K562 (cell line): Measurements from ENCODE around the gene DDAH1. TPM values are rescaled to one million over a fixed set of nuclear protein-coding genes. Genes with fewer than 3 reads are reported as not detected.

Source experiments
- ATAC-seq: fragments of 200-7000 bp; cut with Tn5 transposase; 3 replicates; pipeline ENCODE4 v1.9.1; 2020; ENCODE audit warnings: moderate library complexity
- BruUV-seq: library from RNA; stranded (reverse); fragments of 400-500 nt; replicated peaks from 2 replicates; lab custom pipeline; 2021; lab: Mats Ljungman, UMichigan
- CTCF ChIA-PET: fragments of 300-600 bp; formaldehyde crosslinking; extraction: SDS; loops from one replicate; lab custom pipeline; 2021; ENCODE audit warnings: low intra/inter-chr PET ratio; lab: Yijun Ruan, JAX
- POLR2A ChIA-PET: fragments of 300-600, 350-650 bp; sonication (Branson Sonifier 250); formaldehyde crosslinking; extraction: SDS; loops from one replicate; lab custom pipeline; 2021; ENCODE audit warnings: antibody characterized with exemption, inconsistent platforms; lab: Yijun Ruan, JAX
- DNase-seq, 4 experiments: peaks; one replicate each; pipeline versions ENCODE4 v3.0.0 to v3.0.0-alpha.2; 2011 to 2018; ENCODE audit warnings: low spot score in 3 of 4, mixed read lengths in 3 of 4; ENCODE audit errors: extremely low read depth in 1 of 4
- FAIRE-seq: peaks from 2 replicates; lab custom pipeline; 2011; peaks lifted over from hg19 to GRCh38; lab: Jason Lieb, UNC
- H2AFZ ChIP-seq: 2 replicates; pipeline ENCODE4 v1.6.0; 2011; ENCODE audit warnings: low read depth, low read length, control low read depth, inconsistent platforms
- H3K27ac ChIP-seq: fragments of 200-600 bp; 3 replicates; pipeline ENCODE4 v1.8.0; 2011; ENCODE audit warnings: low read depth, mild to moderate bottlenecking, control low read depth, inconsistent platforms, low read length, moderate library complexity, mixed read lengths; ENCODE audit errors: extremely low read depth
- H3K27me3 ChIP-seq, 2 experiments: fragments of 300-600 bp in 1 of 2; 2 replicates in 1 of 2; 3 replicates in 1 of 2; pipeline versions ENCODE4 v1.6.0 to v1.8.0; 2011; ENCODE audit warnings: inconsistent platforms in 2 of 2, low read length in 2 of 2, mild to moderate bottlenecking in 1 of 2, mixed read lengths in 1 of 2, moderate library complexity in 1 of 2; ENCODE audit not compliant: control insufficient read depth in 2 of 2, insufficient read depth in 2 of 2
- H3K36me3 ChIP-seq: fragments of 300-600 bp; 3 replicates; pipeline ENCODE4 v1.8.0; 2011; ENCODE audit warnings: mild to moderate bottlenecking, low read length, inconsistent platforms; ENCODE audit not compliant: control insufficient read depth, insufficient read depth
- H3K4me1 ChIP-seq, 2 experiments: fragments of 200-600 bp in 1 of 2; replicated peaks in 1 of 2; 2 replicates in 1 of 2; 3 replicates in 1 of 2; pipeline versions ENCODE4 v1.5.1 to v1.8.0; 2011; ENCODE audit warnings: inconsistent platforms in 2 of 2, low read length in 2 of 2, mild to moderate bottlenecking in 1 of 2, mixed read lengths in 1 of 2, moderate library complexity in 1 of 2; ENCODE audit not compliant: control insufficient read depth in 2 of 2, insufficient read depth in 2 of 2
- H3K4me2 ChIP-seq: 2 replicates; pipeline ENCODE4 v1.6.1; 2011; ENCODE audit warnings: low read length, control low read depth, inconsistent platforms, mixed read lengths; ENCODE audit not compliant: insufficient read depth
- H3K4me3 ChIP-seq: fragments of 200-600 bp; sonication (generic), shearing (Covaris generic); 2 replicates; pipeline ENCODE4 v1.5.1; 2016; ENCODE audit warnings: control low read depth, inconsistent platforms
- H3K79me2 ChIP-seq: fragments of 200-600 bp; 3 replicates; pipeline ENCODE4 v1.8.0; 2011; ENCODE audit warnings: low read length, inconsistent platforms; ENCODE audit not compliant: control insufficient read depth, insufficient read depth
- H3K9ac ChIP-seq, 2 experiments: 2 replicates each; pipeline versions ENCODE4 v1.6.0 to v1.6.1; 2011; ENCODE audit warnings: low read depth in 2 of 2, low read length in 2 of 2, control low read depth in 1 of 2, inconsistent platforms in 1 of 2, mild to moderate bottlenecking in 1 of 2, mixed read lengths in 1 of 2; ENCODE audit not compliant: insufficient read depth in 1 of 2
- H3K9me1 ChIP-seq: one replicate; pipeline ENCODE4 v1.6.0; 2011; ENCODE audit warnings: inconsistent platforms, mild to moderate bottlenecking, low read length, moderate library complexity; ENCODE audit not compliant: control insufficient read depth, insufficient read depth
- H3K9me3 ChIP-seq: replicated peaks from 2 replicates; pipeline ENCODE4 v1.5.1; 2011; ENCODE audit warnings: low read depth, low read length, inconsistent platforms; ENCODE audit not compliant: control insufficient read depth, insufficient read depth
- H4K20me1 ChIP-seq: replicated peaks from 2 replicates; pipeline ENCODE4 v1.6.1; 2011; ENCODE audit warnings: low read length, inconsistent platforms, mixed read lengths; ENCODE audit not compliant: control insufficient read depth, insufficient read depth
- NR4A1 ChIP-seq, 2 experiments: fragments of 250-450 bp in 1 of 2; fragments of 450-650 bp in 1 of 2; sonication (Bioruptor Pico) in 1 of 2; IDR thresholded peaks; 2 replicates each; pipeline versions ENCODE4 v1.4.0 to v1.6.1; 2016 to 2020; ENCODE audit warnings: mild to moderate bottlenecking in 2 of 2, missing compliant biosample characterization in 1 of 2, missing genetic modification characterization in 1 of 2, moderate library complexity in 1 of 2
- RAD21 ChIP-seq, 2 experiments: fragments of 250-450 bp in 1 of 2; fragments of 450-650 bp in 1 of 2; sonication (Bioruptor Pico) in 1 of 2; formaldehyde crosslinking in 1 of 2; IDR thresholded peaks in 1 of 2; conservative IDR thresholded peaks in 1 of 2; 2 replicates each; pipeline versions ENCODE4 v1.4.0 to v1.8.0; 2020 to 2022; ENCODE audit warnings: mild to moderate bottlenecking in 2 of 2, moderate library complexity in 1 of 2
- SMC3 ChIP-seq: conservative IDR thresholded peaks from 2 replicates; pipeline ENCODE4 v1.6.1; 2011; ENCODE audit warnings: low read depth, low read length, improper control_type of control experiment; ENCODE audit not compliant: insufficient read depth
- ZC3H4 ChIP-seq: sonication (generic); formaldehyde crosslinking; IDR thresholded peaks from 2 replicates; pipeline ENCODE4 v1.9.0; 2021; ENCODE audit warnings: missing genetic modification reagents, borderline replicate concordance
- WGBS: fragments of 100-300 bp; shearing (Covaris generic); methylation state at CpG from one replicate; pipeline ENCODE4 v1.1.6; 2016; ENCODE audit warnings: low coverage, mixed read lengths; ENCODE audit not compliant: insufficient coverage; ENCODE audit errors: missing lambda C conversion rate; 5-methylcytosine and 5-hydroxymethylcytosine counted together
- in situ Hi-C: fragments of 300-500 bp; cut with MboI; formaldehyde crosslinking; loops from 4 replicates; pipeline ENCODE4 v1.15.0; 2018; ENCODE audit warnings: inconsistent platforms, mixed read lengths
- intact Hi-C: fragments of 100-400 bp; cut with micrococcal nuclease; formaldehyde crosslinking; loops from 2 replicates; pipeline ENCODE4 v1.14.2; 2022
- polyA plus RNA-seq, 8 experiments: library from polyadenylated mRNA; depleted of rRNA in 4 of 8; stranded (reverse) in 5 of 8; unstranded in 3 of 8; fragments of >200 nt; fragmentation: Nextera tagmentation in 2 of 8; fragmentation: Illumina TruSeq in 1 of 8; extraction: Ambion mirVana in 2 of 8; extraction: Trizol in 1 of 8; gene quantifications; 2 replicates each; pipeline versions ENCODE4 v1.2.1 to v1.2.3, GENCODE V29; 2011 to 2014; ENCODE audit warnings: inconsistent platforms in 1 of 8, missing spikeins in 1 of 8
- total RNA-seq, 7 experiments: library from RNA; depleted of rRNA in 6 of 7; stranded (reverse); fragments of >200 nt in 6 of 7; fragmentation: Illumina TruSeq in 2 of 7; extraction: Trizol in 2 of 7; gene quantifications; 2 replicates each; pipeline versions ENCODE4 v1.2.1 to v1.2.3, GENCODE V29; 2011 to 2021; ENCODE audit warnings: low replicate concordance in 1 of 7
- TF ChIP-seq, protein P1 (sequence below), 3 experiments: IDR thresholded peaks in 2 of 3; conservative IDR thresholded peaks in 1 of 3; 2 replicates each; pipeline ENCODE4 v1.5.1; 2011 to 2012; ENCODE audit warnings: low read length in 3 of 3, mild to moderate bottlenecking in 3 of 3, control low read depth in 2 of 3, improper control_type of control experiment in 1 of 3, inconsistent platforms in 1 of 3, low read depth in 1 of 3, mixed read lengths in 1 of 3, moderate library complexity in 1 of 3; ENCODE audit not compliant: insufficient read depth in 2 of 3
- TF ChIP-seq, protein P2 (sequence below), 2 experiments: fragments of 450-650 bp; formaldehyde crosslinking in 1 of 2; IDR thresholded peaks; 2 replicates each; pipeline versions ENCODE4 v1.4.0 to v1.6.1; 2014 to 2020; ENCODE audit warnings: mild to moderate bottlenecking in 2 of 2, borderline replicate concordance in 1 of 2, low read depth in 1 of 2

DDAH1 gene
- total and polyA plus RNA-seq, 9 of the 15 experiments (the other 6 are each of a cell fraction or from before 2014, with no cell fraction given): 0.04 to 0.24 (median 0.10) TPM

DNA sequence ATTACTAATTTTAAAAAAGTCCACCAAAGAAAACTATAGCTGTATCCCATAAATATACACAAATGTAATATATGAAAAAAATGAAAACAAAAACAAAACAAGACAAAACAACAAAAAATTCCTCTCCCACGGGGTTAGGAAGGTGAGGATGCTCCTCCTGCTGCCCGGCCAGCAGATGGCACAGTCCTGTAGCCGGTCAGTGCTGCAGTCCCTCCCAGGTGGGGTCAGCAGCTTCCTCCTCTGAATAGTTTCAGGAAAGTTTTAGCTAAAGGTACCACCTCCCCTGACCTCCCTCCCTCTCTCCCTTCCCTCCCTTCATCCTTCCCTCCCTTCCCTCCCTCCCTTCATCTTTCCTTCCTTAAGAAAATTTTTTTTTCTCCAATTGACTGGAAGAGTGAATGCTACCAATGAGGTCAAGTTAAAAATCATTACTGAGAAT is 120.7 kb downstream of the DDAH1 start:
- peak in 2 of 4 experiments; percentile 35 to 57 for DNase-seq
- no TSS peak for BruUV-seq
- Histone ChIP-seq H3K9ac (no peak overlapping the region), H3K9me3 (no peaks in the 10 kb centered on the region), H3K27me3 (no peaks in the 10 kb centered on the region), H3K36me3 (no peaks in the 10 kb centered on the region), H3K4me3 (no peak overlapping the region), H3K4me1 (no peaks in the 10 kb centered on the region), H3K27ac (no peak overlapping the region), H3K9me1 (no peaks in the 10 kb centered on the region), H3K4me2 (no peak overlapping the region), H2AFZ (no peak overlapping the region), H3K79me2 (no peaks in the 10 kb centered on the region), H4K20me1 (no peaks in the 10 kb centered on the region)
- ChIA-PET POLR2A (no interaction called here), CTCF (interaction anchor here (0.9 kb wide), 2 partner anchors 36 to 400 kb away, joined by 4 to 5 read pairs; no protein-coding TSS in a partner anchor)
- 0% methylated on average over 3 of the region's 3 CpGs for WGBS
- intact Hi-C loops: loop anchor here (10.0 kb wide), 1 partner anchor 241 kb away; the partner anchor contains the start of gene CCN1
- ATAC-seq: peak; percentile 98
- in situ Hi-C loops: no loop called here
- TF ChIP-seq, protein P1, sequence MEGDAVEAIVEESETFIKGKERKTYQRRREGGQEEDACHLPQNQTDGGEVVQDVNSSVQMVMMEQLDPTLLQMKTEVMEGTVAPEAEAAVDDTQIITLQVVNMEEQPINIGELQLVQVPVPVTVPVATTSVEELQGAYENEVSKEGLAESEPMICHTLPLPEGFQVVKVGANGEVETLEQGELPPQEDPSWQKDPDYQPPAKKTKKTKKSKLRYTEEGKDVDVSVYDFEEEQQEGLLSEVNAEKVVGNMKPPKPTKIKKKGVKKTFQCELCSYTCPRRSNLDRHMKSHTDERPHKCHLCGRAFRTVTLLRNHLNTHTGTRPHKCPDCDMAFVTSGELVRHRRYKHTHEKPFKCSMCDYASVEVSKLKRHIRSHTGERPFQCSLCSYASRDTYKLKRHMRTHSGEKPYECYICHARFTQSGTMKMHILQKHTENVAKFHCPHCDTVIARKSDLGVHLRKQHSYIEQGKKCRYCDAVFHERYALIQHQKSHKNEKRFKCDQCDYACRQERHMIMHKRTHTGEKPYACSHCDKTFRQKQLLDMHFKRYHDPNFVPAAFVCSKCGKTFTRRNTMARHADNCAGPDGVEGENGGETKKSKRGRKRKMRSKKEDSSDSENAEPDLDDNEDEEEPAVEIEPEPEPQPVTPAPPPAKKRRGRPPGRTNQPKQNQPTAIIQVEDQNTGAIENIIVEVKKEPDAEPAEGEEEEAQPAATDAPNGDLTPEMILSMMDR (IDR thresholded peaks at IDR 0.05 in 2 of 3, conservative IDR thresholded peaks at IDR 0.05 in 1 of 3; ENCODE audit: insufficient read depth in 2 of 3, low read depth in 1 of 3, low read length in 3 of 3): peak; percentile 69 to 72 (median 72)
- TF ChIP-seq SMC3: peak; percentile 37
- TF ChIP-seq ZC3H4 (CRISPR knock-in tag): no peak
- no peak for TF ChIP-seq NR4A1 (CRISPR knock-in tag; IDR thresholded peaks at IDR 0.05)
- no peak for TF ChIP-seq NR4A1 (tag; IDR thresholded peaks at IDR 0.05)
- TF ChIP-seq, protein P2, sequence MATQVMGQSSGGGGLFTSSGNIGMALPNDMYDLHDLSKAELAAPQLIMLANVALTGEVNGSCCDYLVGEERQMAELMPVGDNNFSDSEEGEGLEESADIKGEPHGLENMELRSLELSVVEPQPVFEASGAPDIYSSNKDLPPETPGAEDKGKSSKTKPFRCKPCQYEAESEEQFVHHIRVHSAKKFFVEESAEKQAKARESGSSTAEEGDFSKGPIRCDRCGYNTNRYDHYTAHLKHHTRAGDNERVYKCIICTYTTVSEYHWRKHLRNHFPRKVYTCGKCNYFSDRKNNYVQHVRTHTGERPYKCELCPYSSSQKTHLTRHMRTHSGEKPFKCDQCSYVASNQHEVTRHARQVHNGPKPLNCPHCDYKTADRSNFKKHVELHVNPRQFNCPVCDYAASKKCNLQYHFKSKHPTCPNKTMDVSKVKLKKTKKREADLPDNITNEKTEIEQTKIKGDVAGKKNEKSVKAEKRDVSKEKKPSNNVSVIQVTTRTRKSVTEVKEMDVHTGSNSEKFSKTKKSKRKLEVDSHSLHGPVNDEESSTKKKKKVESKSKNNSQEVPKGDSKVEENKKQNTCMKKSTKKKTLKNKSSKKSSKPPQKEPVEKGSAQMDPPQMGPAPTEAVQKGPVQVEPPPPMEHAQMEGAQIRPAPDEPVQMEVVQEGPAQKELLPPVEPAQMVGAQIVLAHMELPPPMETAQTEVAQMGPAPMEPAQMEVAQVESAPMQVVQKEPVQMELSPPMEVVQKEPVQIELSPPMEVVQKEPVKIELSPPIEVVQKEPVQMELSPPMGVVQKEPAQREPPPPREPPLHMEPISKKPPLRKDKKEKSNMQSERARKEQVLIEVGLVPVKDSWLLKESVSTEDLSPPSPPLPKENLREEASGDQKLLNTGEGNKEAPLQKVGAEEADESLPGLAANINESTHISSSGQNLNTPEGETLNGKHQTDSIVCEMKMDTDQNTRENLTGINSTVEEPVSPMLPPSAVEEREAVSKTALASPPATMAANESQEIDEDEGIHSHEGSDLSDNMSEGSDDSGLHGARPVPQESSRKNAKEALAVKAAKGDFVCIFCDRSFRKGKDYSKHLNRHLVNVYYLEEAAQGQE (IDR thresholded peaks at IDR 0.05; ENCODE audit: borderline replicate concordance): peak; percentile 48; the same call in 1 of the 2 replicates
- TF ChIP-seq, protein P2 (CRISPR knock-in tag; IDR thresholded peaks at IDR 0.05; ENCODE audit: low read depth): no peak
- peak; percentile 44 to 67 for TF ChIP-seq RAD21 (CRISPR knock-in tag; conservative IDR thresholded peaks at IDR 0.05 in 1 of 2, IDR thresholded peaks at IDR 0.05 in 1 of 2)
- peak; percentile 48 for FAIRE-seq
